ENCODE results near the gene CCS.
A peak's percentile ranks its signal among the peaks of the same experiment; 100 is the strongest.
"Not testable (repeated sequence)": the region's sequence is repeated elsewhere in the genome, so short reads cannot be mapped to it uniquely, and the experiment has no call there.

CCS gene

GRCh38 chr11:66593303-66593635, 284 bp downstream of the CCS start:
- no peak for DNase-seq

GRCh38 chr11:66593650-66594049, 665 bp downstream of the CCS start:
- DNase-seq = no peak

- DNase-seq = no peak
These were observed 2.4 kb downstream of the CCS start for GRCh38 chr11:66595245-66595904.

GRCh38 chr11:66598993-66599392, 6.0 kb downstream of the CCS start:
- no peak for DNase-seq

- no peak for DNase-seq
These were observed 7.2 kb downstream of the CCS start for GRCh38 chr11:66600219-66600618.

- no peak for DNase-seq
These were observed 7.7 kb downstream of the CCS start for GRCh38 chr11:66600631-66601233.

- no peak for DNase-seq
These were observed 10.1 kb downstream of the CCS start for GRCh38 chr11:66603072-66603471.

GRCh38 chr11:66604155-66604554, 11.2 kb downstream of the CCS start:
- no peak for DNase-seq

- not testable (repeated sequence) for DNase-seq
These were observed 13.6 kb downstream of the CCS start for GRCh38 chr11:66606608-66607007.

- no peak for DNase-seq
These were observed 14.3 kb downstream of the CCS start for GRCh38 chr11:66607126-66607834.

- DNase-seq = no peak
These were observed 17.0 kb downstream of the CCS start for GRCh38 chr11:66609721-66610617.

- no peak for DNase-seq
These were observed 19.5 kb downstream of the CCS start for GRCh38 chr11:66612458-66612857.

- DNase-seq = no peak
These were observed 21.1 kb downstream of the CCS start for GRCh38 chr11:66614073-66614472.

GRCh38 chr11:66616379-66617154, 23.6 kb downstream of the CCS start, which contains the start of gene RBM14:
TSS of gene RBM14 (plus strand) at chr11:66616630. CDS start at chr11:66616721, 91 bp downstream.
- DNase-seq = peak; percentile 90

GRCh38 chr11:66617155-66617834, 24.3 kb downstream of the CCS start:
- DNase-seq = no peak

- no peak for DNase-seq
These were observed 26.1 kb downstream of the CCS start for GRCh38 chr11:66619080-66619554.

- no peak for DNase-seq
These were observed 31.5 kb downstream of the CCS start for GRCh38 chr11:66624450-66624849.

- DNase-seq = no peak
These were observed 32.2 kb downstream of the CCS start for GRCh38 chr11:66625041-66625751.

- no peak for DNase-seq
These were observed 32.8 kb downstream of the CCS start for GRCh38 chr11:66625752-66626149.

- no peak for DNase-seq
These were observed 33.4 kb downstream of the CCS start for GRCh38 chr11:66626382-66626781.

- no peak for DNase-seq
These were observed 33.9 kb downstream of the CCS start for GRCh38 chr11:66626926-66627325.
